ENCODE measurements around the gene MRGPRX3. TPM values are rescaled to one million over a fixed set of nuclear protein-coding genes. Genes with fewer than 3 reads are reported as not detected.
"Not testable (repeated sequence)": the region's sequence is repeated elsewhere in the genome, so short reads cannot be mapped to it uniquely, and the experiment has no call there.

MRGPRX3 gene
- total RNA-seq, 2 experiments from 2014 or later = not detected

GRCh38 chr11:18115360-18116127 is 16.8 kb upstream of the MRGPRX3 start:
- peaks cover 29% of the 10 kb centered on the region for H3K27me3 Mint-ChIP-seq
- DNase-seq = peak; percentile 69
- H3K4me3 Mint-ChIP-seq = no peak overlapping the region
- H3K4me1 Mint-ChIP-seq = no peaks in the 10 kb centered on the region
- ChIA-PET POLR2A (interaction anchor here (1.2 to 1.7 kb wide), 2 partner anchors 10 to 411 kb away, joined by 3 to 5 read pairs; partner anchors contain the start of genes SAAL1 and TSG101), CTCF (interaction anchor here (0.5 to 2.5 kb wide), 28 partner anchors 10 to 737 kb away, joined by 3 to 30 read pairs (median 4); partner anchors contain the start of gene SAAL1)
- H3K9me3 Mint-ChIP-seq = no peaks in the 10 kb centered on the region
- H3K36me3 Mint-ChIP-seq (ENCODE audit: low read depth) = no peaks in the 10 kb centered on the region
- H3K27ac Mint-ChIP-seq = no peak overlapping the region

GRCh38 chr11:18121331-18121828 is 11.0 kb upstream of the MRGPRX3 start:
- POLR2A ChIA-PET; DNase-seq; CTCF ChIA-PET; H3K4me1 Mint-ChIP-seq; H3K36me3 Mint-ChIP-seq (ENCODE audit: low read depth); H3K9me3 Mint-ChIP-seq; H3K4me3 Mint-ChIP-seq; H3K27ac Mint-ChIP-seq: not testable (repeated sequence)
- peaks cover 19% of the 10 kb centered on the region for H3K27me3 Mint-ChIP-seq

GRCh38 chr11:18131115-18131514 is 1.3 kb upstream of the MRGPRX3 start:
- H3K4me3 Mint-ChIP-seq; H3K27ac Mint-ChIP-seq; CTCF ChIA-PET; H3K36me3 Mint-ChIP-seq (ENCODE audit: low read depth); H3K4me1 Mint-ChIP-seq; H3K9me3 Mint-ChIP-seq; POLR2A ChIA-PET; DNase-seq: not testable (repeated sequence)
- peaks cover 58% of the 10 kb centered on the region for H3K27me3 Mint-ChIP-seq

- no peak overlapping the region for H3K27ac Mint-ChIP-seq
- no peak for DNase-seq
- CTCF ChIA-PET = no interaction called here
- POLR2A ChIA-PET = no interaction called here
- H3K27me3 Mint-ChIP-seq = peaks cover 41% of the 10 kb centered on the region
- H3K4me3 Mint-ChIP-seq = no peak overlapping the region
- no peaks in the 10 kb centered on the region for H3K36me3 Mint-ChIP-seq (ENCODE audit: low read depth)
- no peaks in the 10 kb centered on the region for H3K4me1 Mint-ChIP-seq
- no peaks in the 10 kb centered on the region for H3K9me3 Mint-ChIP-seq
Measured at GRCh38 chr11:18135308-18135707, 2.9 kb downstream of the MRGPRX3 start.

- CTCF ChIA-PET = no interaction called here
- Mint-ChIP-seq H3K9me3 (no peaks in the 10 kb centered on the region), H3K4me3 (no peak overlapping the region), H3K4me1 (no peaks in the 10 kb centered on the region), H3K36me3 (ENCODE audit: low read depth) (no peaks in the 10 kb centered on the region), H3K27ac (no peak overlapping the region), H3K27me3 (peaks cover 32% of the 10 kb centered on the region)
- POLR2A ChIA-PET = no interaction called here
- no peak for DNase-seq
Measured at GRCh38 chr11:18137186-18137800, 4.9 kb downstream of the MRGPRX3 start.

GRCh38 chr11:18140145-18140544 is 7.8 kb downstream of the MRGPRX3 start:
- no peak overlapping the region for H3K4me3 Mint-ChIP-seq
- H3K36me3 Mint-ChIP-seq (ENCODE audit: low read depth) = no peaks in the 10 kb centered on the region
- no peaks in the 10 kb centered on the region for H3K9me3 Mint-ChIP-seq
- no peak overlapping the region for H3K27ac Mint-ChIP-seq
- H3K4me1 Mint-ChIP-seq = no peaks in the 10 kb centered on the region
- ChIA-PET POLR2A (no interaction called here), CTCF (no interaction called here)
- peaks cover 31% of the 10 kb centered on the region for H3K27me3 Mint-ChIP-seq
- no peak for DNase-seq

- no peaks in the 10 kb centered on the region for H3K36me3 Mint-ChIP-seq (ENCODE audit: low read depth)
- CTCF ChIA-PET = no interaction called here
- peaks cover 27% of the 10 kb centered on the region for H3K27me3 Mint-ChIP-seq
- no peak for DNase-seq
- no peak overlapping the region for H3K27ac Mint-ChIP-seq
- POLR2A ChIA-PET = no interaction called here
- peaks cover 8% of the 10 kb centered on the region for H3K4me1 Mint-ChIP-seq
- no peaks in the 10 kb centered on the region for H3K9me3 Mint-ChIP-seq
- no peak overlapping the region for H3K4me3 Mint-ChIP-seq
Measured at GRCh38 chr11:18144243-18144642, 11.9 kb downstream of the MRGPRX3 start.

- Mint-ChIP-seq H3K36me3 (ENCODE audit: low read depth) (no peaks in the 10 kb centered on the region), H3K27me3 (peaks cover 29% of the 10 kb centered on the region), H3K9me3 (no peaks in the 10 kb centered on the region), H3K4me3 (no peak overlapping the region), H3K4me1 (peaks cover 8% of the 10 kb centered on the region), H3K27ac (no peak overlapping the region)
- DNase-seq = no peak
- POLR2A ChIA-PET = no interaction called here
- CTCF ChIA-PET = no interaction called here
Measured at GRCh38 chr11:18145025-18145424, 12.7 kb downstream of the MRGPRX3 start.

GRCh38 chr11:18145837-18146236 is 13.5 kb downstream of the MRGPRX3 start:
- Mint-ChIP-seq H3K4me3 (no peak overlapping the region), H3K4me1 (peaks cover 8% of the 10 kb centered on the region), H3K36me3 (ENCODE audit: low read depth) (no peaks in the 10 kb centered on the region), H3K27ac (no peak overlapping the region), H3K9me3 (no peaks in the 10 kb centered on the region), H3K27me3 (peaks cover 33% of the 10 kb centered on the region)
- CTCF ChIA-PET = no interaction called here
- POLR2A ChIA-PET = no interaction called here
- no peak for DNase-seq

- H3K4me1 Mint-ChIP-seq = no peaks in the 10 kb centered on the region
- H3K27me3 Mint-ChIP-seq = peaks cover 18% of the 10 kb centered on the region
- no peak overlapping the region for H3K27ac Mint-ChIP-seq
- CTCF ChIA-PET = no interaction called here
- no peak overlapping the region for H3K4me3 Mint-ChIP-seq
- POLR2A ChIA-PET = no interaction called here
- H3K9me3 Mint-ChIP-seq = no peaks in the 10 kb centered on the region
- no peaks in the 10 kb centered on the region for H3K36me3 Mint-ChIP-seq (ENCODE audit: low read depth)
- no peak for DNase-seq
Measured at GRCh38 chr11:18151581-18151980, 19.2 kb downstream of the MRGPRX3 start.

GRCh38 chr11:18168372-18168771 is 36.0 kb downstream of the MRGPRX3 start:
- ChIA-PET CTCF (no interaction called here), POLR2A (no interaction called here)
- Mint-ChIP-seq H3K4me1 (peaks cover 12% of the 10 kb centered on the region), H3K36me3 (ENCODE audit: low read depth) (no peaks in the 10 kb centered on the region), H3K27ac (no peak overlapping the region), H3K9me3 (peaks cover 2% of the 10 kb centered on the region), H3K27me3 (peaks cover 31% of the 10 kb centered on the region), H3K4me3 (no peak overlapping the region)
- no peak for DNase-seq

GRCh38 chr11:18171377-18172000 is 39.1 kb downstream of the MRGPRX3 start:
- peaks cover 40% of the 10 kb centered on the region for H3K27me3 Mint-ChIP-seq
- ChIA-PET POLR2A (no interaction called here), CTCF (interaction anchor here (1.3 kb wide), 1 partner anchor 32 kb away, joined by 3 read pairs; no protein-coding TSS in a partner anchor)
- H3K4me3 Mint-ChIP-seq = no peak overlapping the region
- H3K27ac Mint-ChIP-seq = no peak overlapping the region
- DNase-seq = no peak
- H3K4me1 Mint-ChIP-seq = no peaks in the 10 kb centered on the region
- H3K9me3 Mint-ChIP-seq = no peaks in the 10 kb centered on the region
- no peaks in the 10 kb centered on the region for H3K36me3 Mint-ChIP-seq (ENCODE audit: low read depth)

GRCh38 chr11:18172666-18173065 is 40.3 kb downstream of the MRGPRX3 start, which contains the start of gene MRGPRX4:
MRGPRX4 (plus strand) TSS chr11:18172837; CDS start chr11:18173257, 420 bp downstream.
- ChIA-PET CTCF (no interaction called here), POLR2A (no interaction called here)
- Mint-ChIP-seq H3K4me1 (no peaks in the 10 kb centered on the region), H3K27ac (no peak within 1 kb of the TSS), H3K4me3 (no peak within 1 kb of the TSS), H3K9me3 (no peaks in the 10 kb centered on the region), H3K27me3 (peaks cover 40% of the 10 kb centered on the region), H3K36me3 (ENCODE audit: low read depth) (no peaks in the 10 kb centered on the region)
- no peak for DNase-seq
